ELR (cell line): Measurements from ENCODE around the gene CSTPP1.
A peak's percentile ranks its signal among the peaks of the same experiment; 100 is the strongest.
"Not testable (repeated sequence)": the region's sequence is repeated elsewhere in the genome, so short reads cannot be mapped to it uniquely, and the experiment has no call there.

Experiments
- DNase-seq: peaks from one replicate; pipeline ENCODE4 v3.0.0-alpha.2; 2015; ENCODE audit warnings: low read depth

CSTPP1 gene

DNA sequence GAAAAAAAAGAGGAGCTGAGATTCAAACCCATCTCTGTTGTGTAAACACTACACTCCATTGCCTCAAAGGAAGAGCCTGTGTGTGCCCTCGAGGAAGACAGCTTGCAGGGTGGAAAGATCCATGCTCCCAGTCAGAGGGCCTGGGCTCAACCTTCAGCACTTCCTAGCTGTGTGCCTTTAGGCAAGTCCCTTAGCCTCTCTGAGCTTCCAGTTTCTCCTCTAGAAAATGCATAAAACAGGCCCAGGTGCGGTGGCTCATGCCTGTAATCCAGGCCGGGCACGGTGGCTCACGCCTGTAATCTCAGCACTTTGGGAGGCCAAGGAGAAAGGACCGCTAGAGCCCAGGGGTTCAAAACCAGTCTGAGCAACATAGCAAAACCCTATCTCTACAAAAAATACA lies 244.7 kb downstream of the CSTPP1 start:
- no peak for DNase-seq

DNA sequence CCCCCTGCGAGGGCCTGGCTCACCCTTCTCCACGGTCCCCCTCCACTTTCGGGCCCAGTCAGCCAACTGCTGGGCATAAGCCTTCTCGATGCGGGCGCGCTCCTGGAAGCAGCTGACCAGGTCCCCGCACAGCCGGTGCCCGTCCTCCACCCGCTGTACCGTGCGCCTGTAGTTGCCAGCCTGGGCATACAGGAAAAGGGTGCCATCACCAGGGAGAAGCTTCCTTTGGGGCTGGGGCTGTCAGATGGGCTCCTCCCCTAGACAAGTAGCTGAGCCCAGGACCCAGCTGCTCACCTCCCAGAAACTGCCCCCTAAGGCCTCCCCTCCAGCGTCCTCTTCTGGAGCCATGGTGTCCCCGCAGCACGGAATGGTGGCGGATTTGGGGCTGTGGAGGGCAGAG lies 245.8 kb downstream of the CSTPP1 start:
- DNase-seq = no peak

DNA sequence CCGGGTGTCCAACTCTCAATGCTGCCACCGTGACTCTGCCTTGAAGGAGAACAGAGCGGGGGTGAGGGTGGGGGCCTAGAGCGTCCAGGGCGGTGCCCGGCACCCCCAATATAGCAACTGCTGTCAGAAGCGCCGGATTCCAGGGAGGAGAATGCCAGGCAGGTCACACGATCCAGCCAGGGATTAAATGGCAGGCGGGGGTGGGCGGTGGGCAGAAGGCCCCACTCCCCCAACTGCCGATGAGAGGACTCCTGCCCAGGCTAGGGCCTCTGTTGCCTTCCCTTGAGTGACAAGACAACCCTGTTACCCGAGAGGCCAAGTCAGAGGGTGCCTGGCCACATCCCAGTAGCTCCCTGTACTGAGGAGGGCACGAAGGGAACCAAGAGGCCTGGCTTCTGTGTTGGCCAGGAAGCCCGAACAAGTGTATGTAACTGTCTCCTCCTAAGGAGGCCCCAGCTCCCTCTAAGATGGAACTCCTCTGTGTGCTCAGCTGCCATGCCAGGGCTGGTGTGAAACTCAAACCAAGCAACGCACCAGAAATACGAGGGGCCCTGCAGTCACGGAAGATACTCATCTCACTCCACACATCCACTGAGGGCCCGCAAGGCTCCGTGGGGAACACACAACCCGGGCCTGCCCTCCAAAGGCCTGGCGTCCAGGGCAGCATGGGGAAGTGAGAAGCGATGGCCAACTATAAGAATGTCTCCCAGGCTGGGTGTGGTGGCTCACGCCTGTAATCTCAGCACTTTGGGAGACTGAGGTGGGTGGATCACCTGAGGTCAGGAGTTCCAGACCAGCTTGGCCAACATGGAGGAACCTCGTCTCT lies 246.7 kb downstream of the CSTPP1 start:
- DNase-seq = no peak

DNA sequence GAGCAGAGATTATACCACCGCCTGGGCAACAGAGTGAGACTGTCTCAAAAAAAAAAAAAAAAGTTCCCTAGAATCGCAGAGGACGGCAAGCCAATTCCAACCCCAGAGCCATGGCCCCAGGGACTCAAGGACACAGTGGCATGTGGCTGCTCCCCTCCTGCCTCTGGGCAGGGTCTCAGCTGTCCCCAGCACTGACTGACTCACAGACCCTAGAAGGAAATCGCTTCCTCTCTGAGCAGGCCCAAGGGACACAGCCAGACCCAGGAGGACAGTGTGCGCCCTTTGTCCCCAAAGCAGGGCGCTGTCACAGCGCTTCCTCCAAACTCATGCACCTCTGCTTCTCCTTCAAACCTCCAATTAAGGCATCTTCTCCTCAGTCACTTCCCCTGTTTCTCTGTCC lies 247.4 kb downstream of the CSTPP1 start:
- DNase-seq = no peak

DNA sequence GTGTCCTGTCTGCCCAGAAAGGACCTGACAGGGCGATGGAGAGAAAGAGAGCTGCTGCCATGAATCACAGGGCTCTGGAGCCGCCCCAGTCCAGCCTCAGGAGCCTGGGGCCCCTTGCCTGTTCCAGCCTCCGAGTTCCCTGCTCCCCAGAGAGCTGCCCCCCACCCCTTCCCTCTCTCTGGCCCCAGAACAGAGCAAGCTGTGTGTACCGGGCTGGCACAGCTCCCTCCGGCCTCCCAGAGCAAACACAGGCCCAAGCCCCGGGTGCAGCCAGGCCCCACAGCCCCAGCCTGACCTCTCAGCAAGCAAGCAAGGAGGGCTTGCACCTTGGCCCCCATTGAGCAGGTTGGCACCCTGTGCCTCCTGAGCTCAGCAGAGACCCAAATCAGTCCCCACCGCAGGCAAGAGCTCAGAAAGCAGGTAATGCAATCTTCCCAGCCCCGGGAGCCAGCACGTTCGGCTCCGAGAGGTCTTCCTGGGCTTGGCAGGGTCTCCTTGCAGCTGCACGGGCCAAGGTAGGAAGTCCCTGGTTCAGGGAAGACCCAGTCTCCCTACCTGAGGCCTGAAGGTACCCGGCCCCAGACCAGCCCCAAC lies 248.2 kb downstream of the CSTPP1 start:
- DNase-seq = no peak

DNA sequence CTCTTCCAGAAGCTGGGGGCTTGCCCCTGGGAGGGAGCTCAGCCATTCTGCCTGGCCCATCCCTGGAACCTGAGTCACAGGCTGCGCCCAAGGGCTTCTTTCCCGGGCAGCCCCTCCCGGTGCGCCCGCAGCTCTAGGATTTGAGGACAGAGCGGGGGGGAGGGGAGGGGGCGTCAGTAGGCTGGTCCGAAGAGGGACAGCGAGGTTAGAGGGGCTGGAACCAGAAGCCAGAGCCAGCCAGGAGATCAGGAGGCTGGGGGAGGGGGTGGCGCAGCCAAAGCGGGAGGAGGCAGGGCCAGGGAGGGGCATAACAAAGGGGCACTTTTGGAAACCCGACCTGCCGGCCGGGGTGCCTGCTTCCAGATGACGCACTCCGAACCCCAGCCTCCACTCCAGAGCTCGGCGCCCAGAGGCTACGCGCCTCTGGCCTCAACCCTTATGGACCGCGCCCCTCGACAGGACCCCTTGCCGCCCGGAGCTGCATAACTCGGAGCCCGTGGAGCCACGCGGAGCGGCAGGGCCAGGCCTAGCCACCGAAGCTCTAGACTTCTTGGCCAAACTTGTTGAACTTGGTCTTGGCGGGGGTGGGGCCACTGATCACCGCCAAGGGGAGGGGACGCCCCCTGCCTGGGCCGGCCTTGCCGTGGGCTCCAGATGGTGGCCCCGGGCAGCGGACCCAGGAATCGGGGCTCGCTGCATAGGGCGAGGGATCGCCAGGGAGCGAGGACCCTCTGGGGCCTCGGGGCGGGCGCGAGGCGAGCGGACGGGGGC lies 248.9 kb downstream of the CSTPP1 start:
- peak; percentile 75 for DNase-seq

DNA sequence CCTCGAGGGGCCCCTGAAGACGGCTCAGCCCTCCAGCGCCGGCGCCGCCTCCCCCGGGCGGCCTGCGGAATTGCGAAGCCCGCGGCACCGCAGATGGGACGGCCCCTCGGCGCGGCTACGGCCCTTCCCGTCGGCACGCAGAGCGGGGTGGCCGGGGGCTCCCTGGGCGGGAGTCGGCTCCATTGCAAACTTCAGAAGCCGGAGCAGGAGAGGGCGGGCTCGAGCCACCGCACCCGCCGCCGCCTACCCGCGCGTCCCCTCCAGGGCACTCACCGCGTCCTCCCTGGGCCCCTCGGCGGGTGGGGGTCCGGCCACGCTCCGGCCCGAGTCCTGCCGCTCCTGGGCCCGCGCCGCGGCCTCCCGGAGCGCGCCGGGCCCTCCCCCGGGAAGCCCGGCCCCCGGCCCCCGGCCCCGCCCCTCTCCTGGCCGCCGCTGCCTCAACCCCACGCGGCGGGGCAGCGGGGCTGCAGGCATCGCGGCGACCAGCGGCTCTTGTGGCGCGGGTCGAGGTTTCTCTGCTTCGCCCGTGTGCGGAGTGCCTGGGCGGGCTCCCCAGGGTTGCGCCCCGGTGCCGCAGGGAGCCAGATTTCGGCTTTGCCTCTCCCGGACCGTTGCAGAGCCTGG lies 249.6 kb downstream of the CSTPP1 start, which contains the start of gene PACSIN3:
PACSIN3 (minus strand) TSS at position 359 of the 624 bp plus-strand sequence. CDS start 3,707 bp downstream, outside the sequence.
- peak; percentile 69 for DNase-seq

DNA sequence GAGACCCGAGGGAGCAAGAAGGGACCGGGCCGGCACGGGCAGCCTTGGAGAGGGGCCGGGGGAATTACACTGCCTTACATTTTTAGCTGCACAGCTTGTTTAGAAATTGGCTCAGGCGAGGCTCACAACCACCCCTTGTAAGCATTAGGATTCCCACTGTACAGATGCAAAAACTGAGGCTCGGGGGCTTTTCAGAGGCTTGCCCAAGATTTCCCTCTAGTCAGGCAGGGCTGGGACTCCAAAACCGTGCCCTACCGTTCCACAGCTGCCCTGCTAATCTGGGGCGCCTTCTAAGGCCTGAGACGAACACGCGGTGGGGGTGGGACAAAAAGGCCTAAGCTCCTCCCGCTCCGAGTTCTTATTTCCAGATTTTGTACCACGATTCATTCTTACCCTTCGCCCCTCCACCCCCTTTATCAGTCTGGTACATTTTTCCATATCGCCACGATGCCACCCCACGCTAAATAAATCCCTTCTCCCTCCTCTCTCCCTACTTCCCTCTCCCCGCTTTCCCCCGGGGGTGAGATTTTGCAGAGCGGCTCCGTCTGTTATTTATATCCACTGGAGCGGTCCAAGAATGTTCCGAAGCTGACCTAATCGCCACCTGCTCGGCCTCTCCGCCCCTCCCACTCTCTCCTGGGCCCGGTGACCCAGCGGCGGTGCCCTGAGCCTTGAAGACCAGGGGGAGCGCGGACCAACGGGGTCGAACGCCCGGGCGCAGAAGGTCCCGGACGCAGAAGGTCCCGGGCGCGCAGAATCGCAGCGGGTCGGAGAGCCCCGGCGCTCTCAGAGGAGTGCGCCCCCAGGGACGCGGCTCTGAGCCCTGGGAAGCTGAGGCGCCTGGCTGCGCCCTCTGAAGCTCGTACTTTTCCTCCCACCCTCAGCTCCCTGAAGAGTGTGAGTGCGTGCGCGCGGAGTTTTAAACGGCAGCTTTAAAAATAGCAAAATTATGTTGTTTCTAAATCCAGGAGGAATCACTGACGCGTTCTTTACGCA lies 250.4 kb downstream of the CSTPP1 start:
- DNase-seq = peak; percentile 67

DNA sequence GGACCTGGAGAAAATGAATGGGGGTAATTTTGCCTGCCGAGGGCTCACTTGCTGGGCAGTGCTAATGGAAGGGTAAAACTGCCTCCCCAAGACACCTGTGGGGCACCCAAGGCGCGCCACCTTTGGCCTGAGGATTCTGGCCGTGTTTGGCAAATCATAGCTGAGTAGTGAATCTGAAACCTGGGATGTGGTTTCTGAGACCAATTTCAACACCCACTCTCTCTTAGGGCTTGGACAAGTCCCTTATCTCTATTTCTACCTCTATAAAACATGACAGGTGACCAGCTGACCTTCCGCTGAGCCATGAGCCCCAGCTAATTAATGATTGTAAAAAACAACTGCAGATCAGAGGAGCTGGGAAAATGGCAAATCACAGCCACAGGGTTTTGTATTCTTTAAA lies 251.2 kb downstream of the CSTPP1 start:
- DNase-seq = no peak

DNA sequence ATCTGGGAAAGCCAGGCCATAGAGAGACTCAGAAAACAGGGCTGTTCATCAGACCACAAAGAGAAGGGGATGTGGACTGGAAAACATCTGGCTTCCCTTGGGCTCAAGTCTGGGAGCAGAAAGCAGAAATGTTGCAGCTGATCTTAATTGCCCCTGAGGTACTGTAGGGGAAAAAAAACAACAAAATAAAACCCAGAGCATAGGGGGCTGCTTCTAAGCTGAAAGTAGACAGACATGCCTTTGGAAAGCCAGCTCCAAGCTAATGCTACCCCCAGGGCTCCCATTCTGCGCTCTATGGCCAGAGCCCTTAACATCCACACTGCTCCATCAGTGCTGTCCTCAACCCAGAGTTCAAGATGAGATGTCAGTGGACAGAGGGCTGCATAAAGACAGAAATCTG lies 251.7 kb downstream of the CSTPP1 start:
- DNase-seq = no peak

DNA sequence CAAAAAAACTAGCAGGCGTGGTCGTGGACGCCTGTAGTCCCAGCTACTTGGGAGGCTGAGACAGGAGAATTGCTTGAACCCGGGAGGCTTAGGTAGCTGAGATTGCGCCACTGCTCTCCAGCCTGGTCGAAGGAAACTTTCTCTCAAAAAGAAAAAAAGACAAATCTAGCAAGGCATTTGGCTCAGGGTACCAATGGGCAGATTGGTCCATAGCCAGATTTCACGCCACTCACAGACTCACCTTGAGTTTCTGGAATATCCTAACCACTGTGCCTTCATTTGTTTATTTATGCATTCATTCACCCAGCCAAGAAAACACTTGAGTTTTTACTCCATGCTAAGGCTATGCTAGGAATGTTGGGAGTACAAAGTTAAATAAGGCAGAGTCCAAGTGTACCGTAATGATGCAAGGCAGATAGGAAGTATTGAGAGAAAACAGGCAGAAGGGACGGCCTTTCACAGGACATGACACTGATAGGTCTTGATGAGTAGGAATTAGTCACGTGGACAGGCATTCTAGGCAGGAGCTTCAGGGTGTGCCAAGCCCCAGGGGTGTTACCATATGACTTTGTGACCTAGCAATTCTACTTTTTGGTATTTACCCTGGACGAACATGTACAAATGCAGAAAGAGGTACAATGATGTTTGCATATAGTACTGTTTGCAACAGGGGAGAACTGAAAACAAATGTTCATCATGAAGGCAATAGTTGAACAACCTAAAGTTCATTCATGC lies 252.7 kb downstream of the CSTPP1 start:
- peak; percentile 83 for DNase-seq

DNA sequence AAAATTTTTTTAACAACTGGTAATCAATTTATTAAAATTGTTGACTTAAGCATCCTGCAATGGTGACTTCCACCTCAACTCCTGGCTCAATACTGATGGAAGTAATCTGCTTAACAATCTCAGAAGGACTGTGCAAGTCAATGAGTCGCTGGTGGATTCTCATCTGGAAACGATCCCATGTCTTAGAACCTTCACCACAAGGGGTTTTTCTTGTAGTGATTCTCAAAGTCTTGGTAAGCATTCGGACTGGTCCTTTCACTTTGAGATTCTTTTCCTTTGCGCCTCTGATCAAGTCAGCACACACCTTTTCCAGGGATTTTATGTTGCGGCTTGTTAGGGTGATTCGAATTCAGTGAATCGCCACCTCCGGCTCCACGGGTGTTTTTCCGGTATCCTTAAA lies 254.6 kb downstream of the CSTPP1 start:
- DNase-seq = peak; percentile 69

DNA sequence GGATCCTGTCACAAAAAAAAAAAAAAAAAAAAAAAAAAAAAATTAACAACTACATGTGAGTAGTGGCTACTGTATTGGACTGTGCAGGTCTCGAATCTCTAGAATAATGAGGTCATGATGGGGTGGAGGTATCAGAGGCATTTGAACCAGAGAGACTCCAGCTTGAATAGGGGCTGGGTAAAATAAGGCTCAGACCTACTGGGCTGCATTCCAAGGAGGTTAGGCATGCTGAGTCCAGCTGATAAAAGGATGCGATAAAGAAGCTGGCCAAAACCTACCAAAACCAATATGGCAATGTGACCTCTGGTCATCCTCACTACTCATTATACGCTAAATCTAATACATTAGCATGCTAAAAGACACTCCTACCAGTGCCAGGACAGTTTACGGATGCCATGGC lies 255.6 kb downstream of the CSTPP1 start:
- no peak for DNase-seq

DNA sequence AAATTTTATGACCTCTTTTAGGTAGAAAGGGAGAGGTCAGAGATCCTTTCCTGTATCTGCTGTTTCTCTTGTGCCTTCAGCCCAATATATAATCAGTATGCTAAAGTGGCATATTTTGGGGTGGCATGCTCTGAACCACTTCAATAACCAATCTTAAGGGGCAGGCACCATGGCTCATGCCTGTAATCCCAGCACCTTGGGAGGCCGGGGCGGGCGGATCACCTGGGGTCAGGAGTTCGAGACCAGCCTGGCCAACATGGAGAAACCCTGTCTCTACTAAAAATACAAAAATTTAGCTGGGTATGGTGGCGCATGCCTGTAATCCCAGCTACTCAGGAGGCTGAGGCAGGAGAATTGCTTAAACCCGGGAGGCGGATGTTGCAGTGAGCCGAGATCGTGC lies 261.6 kb downstream of the CSTPP1 start:
- not testable (repeated sequence) for DNase-seq

DNA sequence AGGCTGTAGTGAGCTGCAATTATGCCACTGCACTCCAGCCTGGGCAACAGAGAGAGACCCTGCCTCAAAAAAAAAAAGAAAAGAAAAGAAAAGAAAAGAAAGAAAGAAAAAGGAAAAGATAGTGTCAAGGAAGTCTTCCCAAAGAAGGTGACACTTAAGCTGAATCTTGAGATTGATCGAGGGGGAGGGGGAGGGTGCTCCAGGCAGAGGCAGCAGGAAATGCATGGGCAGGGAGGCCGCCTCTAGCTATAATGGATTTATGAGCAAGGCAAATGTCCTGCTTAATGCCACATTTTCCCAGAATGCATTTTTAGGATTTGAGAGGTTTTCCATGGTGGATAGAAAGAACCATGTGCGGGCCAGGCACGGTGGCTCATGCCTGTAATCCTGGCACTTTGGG lies 264.5 kb downstream of the CSTPP1 start:
- DNase-seq = no peak

DNA sequence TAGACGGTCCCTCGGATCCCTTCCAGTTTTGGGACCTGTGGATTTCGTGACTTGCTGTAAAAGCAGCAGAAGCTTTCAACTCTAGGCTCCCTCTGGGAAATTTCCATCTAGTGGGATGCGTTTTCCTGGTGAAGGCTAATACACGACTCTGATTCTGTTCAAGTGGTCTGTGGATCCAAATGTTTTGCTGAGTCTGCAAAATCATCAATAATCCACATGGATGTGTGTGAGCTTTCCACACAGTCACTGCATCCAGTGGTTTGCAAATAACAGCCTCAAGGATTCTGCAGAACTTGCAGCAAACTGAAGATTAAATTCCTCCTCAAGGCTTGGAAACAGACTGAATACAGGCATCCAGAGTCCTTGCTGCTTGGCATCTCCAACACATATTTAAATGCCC lies 266.0 kb downstream of the CSTPP1 start:
- no peak for DNase-seq

DNA sequence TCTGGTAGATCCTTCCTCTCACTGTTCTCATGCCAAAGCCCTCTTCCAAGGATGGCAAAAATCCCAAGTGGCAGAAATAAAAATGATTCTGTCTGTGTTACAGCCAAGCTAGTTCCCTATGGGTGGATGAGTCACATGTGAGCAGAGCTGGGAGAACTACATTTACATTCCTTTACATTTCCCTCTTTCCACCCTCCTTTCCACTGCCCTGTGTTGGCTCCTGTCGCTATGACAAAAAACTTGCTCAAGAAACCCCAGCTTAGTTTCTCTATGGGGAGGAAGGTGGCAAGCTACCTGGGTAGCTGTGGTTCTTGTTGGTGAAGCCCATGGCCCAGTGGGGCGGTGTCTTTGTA lies 268.1 kb downstream of the CSTPP1 start:
- peak; percentile 77 for DNase-seq

DNA sequence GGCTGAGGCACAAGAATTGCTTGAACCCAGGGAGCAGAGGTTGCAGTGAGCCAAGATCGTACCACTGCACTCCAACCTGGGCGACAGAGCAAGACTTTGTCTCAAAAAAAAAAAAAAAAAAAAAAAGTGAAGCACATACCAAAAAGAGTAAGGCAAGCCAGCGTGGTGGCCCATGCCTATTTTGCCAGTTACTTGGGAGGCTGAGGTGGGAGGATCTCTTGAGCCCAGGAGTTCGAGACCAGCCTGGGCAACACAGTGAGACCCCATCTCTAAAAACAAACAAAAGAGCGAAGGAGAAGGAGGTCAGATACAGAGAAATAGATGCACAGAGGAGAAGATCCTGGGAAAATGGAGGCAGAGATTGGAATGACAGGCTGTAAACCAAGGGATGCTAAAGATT lies 270.0 kb downstream of the CSTPP1 start:
- not testable (repeated sequence) for DNase-seq

DNA sequence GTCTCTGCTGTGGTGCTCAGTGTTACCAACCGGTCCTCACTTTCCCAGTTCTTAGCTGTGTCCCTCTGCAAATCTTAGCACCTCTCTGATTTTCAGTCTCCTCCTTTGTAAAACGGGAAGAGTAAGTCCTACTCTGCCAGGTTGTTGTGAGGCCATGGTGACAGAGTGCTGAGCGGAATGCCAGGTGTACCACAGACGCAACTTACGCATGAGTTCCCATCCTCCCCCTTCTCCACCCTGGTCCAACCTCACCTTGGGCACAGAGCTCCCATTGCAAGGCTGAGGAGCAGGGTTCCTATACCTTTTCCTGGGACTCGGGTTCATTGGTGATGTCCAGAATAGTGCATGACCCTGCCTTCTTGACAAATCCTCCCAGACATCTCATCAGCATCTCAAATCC lies 270.9 kb downstream of the CSTPP1 start:
- DNase-seq = no peak

DNA sequence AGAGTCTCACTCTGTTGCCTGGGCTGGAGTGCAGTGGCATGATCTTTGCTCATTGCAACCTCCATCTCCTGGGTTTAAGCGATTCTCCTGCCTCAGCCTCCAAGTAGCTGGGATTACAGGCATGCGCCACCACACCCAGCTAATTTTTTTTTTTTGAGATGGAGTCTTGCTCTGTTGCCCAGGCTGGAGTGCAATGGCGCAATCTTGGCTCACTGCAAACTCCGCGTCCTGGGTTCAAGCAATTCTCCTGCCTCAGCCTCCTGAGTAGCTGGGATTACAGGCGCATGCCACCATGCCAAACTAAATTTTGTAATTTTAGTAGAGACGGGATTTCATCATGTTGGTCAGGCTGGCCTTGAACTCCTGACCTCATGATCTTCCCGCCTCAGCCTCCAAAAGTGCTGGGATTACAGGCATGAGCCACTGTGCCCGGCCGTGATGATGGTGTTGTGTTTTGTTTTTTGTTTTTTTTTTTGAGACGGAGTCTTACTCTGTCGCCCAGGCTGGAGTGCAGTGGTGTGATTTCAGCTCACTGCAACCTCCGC lies 271.5 kb downstream of the CSTPP1 start:
- DNase-seq = not testable (repeated sequence)
